GM12878 (cell line): Measurements from ENCODE around the gene TCERG1L. TPM values are rescaled to one million over a fixed set of nuclear protein-coding genes. Genes with fewer than 3 reads are reported as not detected.

ENCODE experiments used
- ATAC-seq: fragments of 200-7000 bp; cut with Tn5 transposase; 3 replicates; pipeline ENCODE4 v1.9.1; 2020; ENCODE audit warnings: mild to moderate bottlenecking, moderate library complexity
- BruUV-seq: library from RNA; stranded (reverse); fragments of 400-500 nt; replicated peaks from 2 replicates; lab custom pipeline; 2021; lab: Mats Ljungman, UMichigan
- CTCF ChIA-PET: fragments of 300-600 bp; sonication (Branson Sonifier 250); formaldehyde crosslinking; extraction: SDS; loops from one replicate; lab custom pipeline; 2021; ENCODE audit warnings: inconsistent platforms; lab: Yijun Ruan, JAX
- POLR2A ChIA-PET: fragments of 350-600 bp; formaldehyde crosslinking; extraction: SDS; loops from one replicate; lab custom pipeline; 2021; ENCODE audit warnings: inconsistent platforms; lab: Charles Lee
- RAD21 ChIA-PET: fragments of 300-600 bp; sonication (Branson Sonifier 250); formaldehyde crosslinking; loops from one replicate; lab custom pipeline; 2023; ENCODE audit warnings: antibody characterized with exemption; ENCODE audit not compliant: unreplicated experiment; lab: Charles Lee
- SMC1A ChIA-PET: fragments of 300-600 bp; sonication (Branson Sonifier 250); formaldehyde crosslinking; loops from one replicate; lab custom pipeline; 2023; ENCODE audit not compliant: unreplicated experiment, uncharacterized antibody; lab: Charles Lee
- DNase-seq: peaks from one replicate; pipeline ENCODE4 v3.0.0-alpha.2; 2011; ENCODE audit warnings: low read depth, low spot score
- FAIRE-seq: peaks from 3 replicates; lab custom pipeline; 2011; peaks lifted over from hg19 to GRCh38; lab: Jason Lieb, UNC
- H2AFZ ChIP-seq: 2 replicates; pipeline ENCODE4 v1.6.0; 2011; ENCODE audit warnings: low read depth, low read length, control low read depth; ENCODE audit not compliant: control insufficient read depth
- H3K27ac ChIP-seq: 2 replicates; pipeline ENCODE4 v1.5.1; 2011; ENCODE audit warnings: control low read depth; ENCODE audit not compliant: control insufficient read depth, insufficient read depth
- H3K27me3 ChIP-seq, 2 experiments: replicated peaks in 1 of 2; 2 replicates each; pipeline versions ENCODE4 v1.6.0 to v1.6.1; 2011; ENCODE audit warnings: low read length in 1 of 2; ENCODE audit not compliant: control insufficient read depth in 2 of 2, insufficient read depth in 2 of 2
- H3K36me3 ChIP-seq, 2 experiments: 2 replicates each; pipeline ENCODE4 v1.5.1; 2011; ENCODE audit warnings: low read length in 1 of 2; ENCODE audit not compliant: control insufficient read depth in 2 of 2, insufficient read depth in 2 of 2
- H3K4me1 ChIP-seq: 2 replicates; pipeline ENCODE4 v1.6.1; 2011; ENCODE audit warnings: mild to moderate bottlenecking, low read length, moderate library complexity, mixed read lengths; ENCODE audit not compliant: control insufficient read depth, insufficient read depth
- H3K4me2 ChIP-seq: 2 replicates; pipeline ENCODE4 v1.6.0; 2011; ENCODE audit warnings: control low read depth; ENCODE audit not compliant: control insufficient read depth, insufficient read depth
- H3K4me3 ChIP-seq: fragments of 200-600 bp; sonication (generic); 2 replicates; pipeline ENCODE4 v1.5.1; 2016
- H3K79me2 ChIP-seq: 2 replicates; pipeline ENCODE4 v1.6.0; 2011; ENCODE audit warnings: low read length; ENCODE audit not compliant: control insufficient read depth, insufficient read depth
- H3K9ac ChIP-seq: 2 replicates; pipeline ENCODE4 v1.8.0; 2011; ENCODE audit warnings: low read length, control low read depth, mixed read lengths; ENCODE audit not compliant: control insufficient read depth, insufficient read depth
- H3K9me3 ChIP-seq: replicated peaks from 3 replicates; pipeline ENCODE4 v1.5.1; 2011; ENCODE audit warnings: mild to moderate bottlenecking, low read length; ENCODE audit not compliant: control insufficient read depth, insufficient read depth
- H4K20me1 ChIP-seq: 2 replicates; pipeline ENCODE4 v1.6.0; 2011; ENCODE audit not compliant: control insufficient read depth, insufficient read depth
- ELK1 ChIP-seq: IDR thresholded peaks from 2 replicates; pipeline ENCODE4 v1.6.1; 2012; ENCODE audit warnings: low read depth, low read length, improper control_type of control experiment
- KLF5 ChIP-seq: fragments of 450-650 bp; IDR thresholded peaks from 2 replicates; pipeline ENCODE4 v1.6.1; 2014; ENCODE audit warnings: mild to moderate bottlenecking; ENCODE audit not compliant: partially characterized antibody
- MAX ChIP-seq: IDR thresholded peaks from 2 replicates; pipeline ENCODE4 v1.6.1; 2012; ENCODE audit warnings: low read depth, low read length, improper control_type of control experiment
- NKRF ChIP-seq: fragments of 450-650 bp; conservative IDR thresholded peaks from 2 replicates; pipeline ENCODE4 v1.6.1; 2017; ENCODE audit warnings: mild to moderate bottlenecking, moderate library complexity
- RBBP5 ChIP-seq: fragments of 200-600 bp; sonication (generic); conservative IDR thresholded peaks from 2 replicates; pipeline ENCODE4 v1.6.1; 2016
- YBX1 ChIP-seq: fragments of 450-650 bp; IDR thresholded peaks from 2 replicates; pipeline ENCODE4 v1.6.1; 2016; ENCODE audit warnings: antibody characterized with exemption
- WGBS: methylation state at CpG from one replicate; pipeline ENCODE4 v1.1.6; 2016; ENCODE audit warnings: low lambda C conversion rate; ENCODE audit not compliant: insufficient replicate concordance, insufficient coverage; ENCODE audit errors: missing lambda C conversion rate; 5-methylcytosine and 5-hydroxymethylcytosine counted together
- in situ Hi-C: fragments of 300-500 bp; cut with MboI; formaldehyde crosslinking; loops from 9 replicates; pipeline ENCODE4 v1.14.3; 2018; ENCODE audit warnings: mixed read lengths
- intact Hi-C: fragments of 100-400 bp; cut with micrococcal nuclease; formaldehyde crosslinking; loops from one replicate; pipeline ENCODE4 v1.14.2; 2022; ENCODE audit not compliant: unreplicated experiment
- polyA plus RNA-seq, 11 experiments: library from polyadenylated mRNA; depleted of rRNA in 4 of 11; unstranded in 6 of 11; stranded (reverse) in 5 of 11; fragments of >200 nt; fragmentation: Nextera tagmentation in 4 of 11; fragmentation: Illumina TruSeq in 1 of 11; extraction: Ambion mirVana in 4 of 11; extraction: Trizol in 1 of 11; gene quantifications; 1 replicate in 1 of 11; 2 replicates in 10 of 11; pipeline versions ENCODE4 v1.2.1 to v1.2.3, GENCODE V29; 2011 to 2016; ENCODE audit warnings: inconsistent platforms in 2 of 11, missing spikeins in 2 of 11, low read depth in 1 of 11
- total RNA-seq, 4 experiments: library from RNA; depleted of rRNA in 3 of 4; stranded (reverse); fragments of >200 nt in 3 of 4; fragmentation: Illumina TruSeq in 1 of 4; extraction: Trizol in 1 of 4; gene quantifications; 2 replicates each; pipeline versions ENCODE4 v1.2.1 to v1.2.3, GENCODE V29; 2013 to 2021

TCERG1L gene
- total and polyA plus RNA-seq, 10 of the 15 experiments (the other 5 are each of a cell fraction or from before 2014, with no cell fraction given): not detected

- H3K9ac ChIP-seq: no peak overlapping the region
- no peaks in the 10 kb centered on the region for H3K79me2 ChIP-seq
- H4K20me1 ChIP-seq: no peaks in the 10 kb centered on the region
- no peak overlapping the region for H3K27ac ChIP-seq
- no peaks in the 10 kb centered on the region for H3K27me3 ChIP-seq
- no peaks in the 10 kb centered on the region for H3K4me1 ChIP-seq
- intact Hi-C loops (no loop called here), in situ Hi-C loops (no loop called here)
- no TSS peak for BruUV-seq
- no peak for ATAC-seq
- no peak overlapping the region for H3K4me3 ChIP-seq
- POLR2A ChIA-PET: no interaction called here
- no peak overlapping the region for H3K4me2 ChIP-seq
- no peak overlapping the region for H2AFZ ChIP-seq
- H3K9me3 ChIP-seq: no peaks in the 10 kb centered on the region
- 47% methylated on average over 4 of the region's 4 CpGs for WGBS
- FAIRE-seq: no peak
- no peak for TF ChIP-seq YBX1
- no peak for TF ChIP-seq KLF5
- TF ChIP-seq RBBP5: no peak
- no peak for TF ChIP-seq MAX
- no peak for TF ChIP-seq NKRF
- TF ChIP-seq ELK1: no peak
- CTCF ChIA-PET: no interaction called here
- H3K36me3 ChIP-seq: no peaks in the 10 kb centered on the region
- RAD21 ChIA-PET: no interaction called here
- SMC1A ChIA-PET: no interaction called here
- DNase-seq: no peak
Measured at GRCh38 chr10:131188494-131188893, 123.0 kb downstream of the TCERG1L start.
